ENCODE results near the gene ASF1A.

The ASF1A gene

GRCh38 chr6:118876814-118877213 lies 17.1 kb upstream of the ASF1A start:
- H3K9me3 ChIP-seq (ENCODE audit: severe bottlenecking), result no peaks in the 10 kb centered on the region
- DNase-seq (ENCODE audit: low spot score), result no peak
- H3K27me3 ChIP-seq (ENCODE audit: insufficient read depth, poor library complexity, severe bottlenecking), result no peaks in the 10 kb centered on the region
- H3K4me3 ChIP-seq (ENCODE audit: severe bottlenecking), result no peak overlapping the region
- ATAC-seq (ENCODE audit: low read depth), result peak; percentile 66; the same call in 2 of the 3 replicates
- peaks cover 10% of the 10 kb centered on the region for H3K4me1 ChIP-seq (ENCODE audit: insufficient read depth, poor library complexity, severe bottlenecking)
- no peaks in the 10 kb centered on the region; the same call in 1 of the 2 replicates for H3K36me3 ChIP-seq (ENCODE audit: low read depth)
- H3K27ac ChIP-seq (ENCODE audit: poor library complexity, severe bottlenecking), result peak overlapping the region; percentile 9
- TF ChIP-seq CTCF (IDR thresholded peaks at IDR 0.05; ENCODE audit: poor library complexity, severe bottlenecking), result no peak

DNA sequence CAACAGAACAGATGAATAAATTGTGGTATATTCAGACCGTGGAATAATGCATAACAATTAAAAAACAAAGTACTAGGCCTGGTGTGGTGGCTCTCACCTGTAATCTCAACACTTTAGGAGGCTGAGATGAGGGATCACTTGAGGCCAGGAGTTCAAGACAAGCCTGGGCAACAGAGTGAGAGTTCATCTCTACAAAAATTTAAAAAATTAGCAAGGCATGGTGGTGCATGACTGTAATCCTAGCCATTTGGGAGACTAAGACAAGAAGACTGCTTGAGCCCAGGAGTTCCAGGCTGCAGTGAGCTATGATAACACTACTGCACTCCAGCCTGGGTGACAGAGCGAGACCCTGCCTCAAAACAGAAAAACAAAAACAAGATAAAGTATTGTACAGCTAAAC lies 16.1 kb upstream of the ASF1A start:
- TF ChIP-seq CTCF (IDR thresholded peaks at IDR 0.05; ENCODE audit: poor library complexity, severe bottlenecking), result no peak
- Histone ChIP-seq H3K27ac (ENCODE audit: poor library complexity, severe bottlenecking) (no peak overlapping the region), H3K4me1 (ENCODE audit: insufficient read depth, poor library complexity, severe bottlenecking) (peaks cover 10% of the 10 kb centered on the region), H3K4me3 (ENCODE audit: severe bottlenecking) (no peak overlapping the region), H3K9me3 (ENCODE audit: severe bottlenecking) (no peaks in the 10 kb centered on the region), H3K36me3 (ENCODE audit: low read depth) (no peaks in the 10 kb centered on the region; the same call in 1 of the 2 replicates), H3K27me3 (ENCODE audit: insufficient read depth, poor library complexity, severe bottlenecking) (no peaks in the 10 kb centered on the region)
- DNase-seq (ENCODE audit: low spot score), result no peak
- no peak for ATAC-seq (ENCODE audit: low read depth)

- H3K27me3 ChIP-seq (ENCODE audit: insufficient read depth, poor library complexity, severe bottlenecking), result no peaks in the 10 kb centered on the region
- no peaks in the 10 kb centered on the region for H3K36me3 ChIP-seq (ENCODE audit: low read depth)
- peaks cover 1% of the 10 kb centered on the region for H3K4me1 ChIP-seq (ENCODE audit: insufficient read depth, poor library complexity, severe bottlenecking)
- no peaks in the 10 kb centered on the region for H3K9me3 ChIP-seq (ENCODE audit: severe bottlenecking)
- ATAC-seq (ENCODE audit: low read depth), result no peak
- no peak for TF ChIP-seq CTCF (IDR thresholded peaks at IDR 0.05; ENCODE audit: poor library complexity, severe bottlenecking)
- no peak overlapping the region for H3K4me3 ChIP-seq (ENCODE audit: severe bottlenecking)
- H3K27ac ChIP-seq (ENCODE audit: poor library complexity, severe bottlenecking), result no peak overlapping the region
- DNase-seq (ENCODE audit: low spot score), result no peak
Observed at GRCh38 chr6:118881440-118882313, 12.3 kb upstream of the ASF1A start.

GRCh38 chr6:118882314-118882905 lies 11.5 kb upstream of the ASF1A start:
- Histone ChIP-seq H3K4me3 (ENCODE audit: severe bottlenecking) (no peak overlapping the region), H3K27ac (ENCODE audit: poor library complexity, severe bottlenecking) (no peak overlapping the region), H3K4me1 (ENCODE audit: insufficient read depth, poor library complexity, severe bottlenecking) (no peaks in the 10 kb centered on the region), H3K9me3 (ENCODE audit: severe bottlenecking) (no peaks in the 10 kb centered on the region), H3K36me3 (ENCODE audit: low read depth) (no peaks in the 10 kb centered on the region), H3K27me3 (ENCODE audit: insufficient read depth, poor library complexity, severe bottlenecking) (no peaks in the 10 kb centered on the region)
- no peak for TF ChIP-seq CTCF (IDR thresholded peaks at IDR 0.05; ENCODE audit: poor library complexity, severe bottlenecking)
- ATAC-seq (ENCODE audit: low read depth) (no peak), DNase-seq (ENCODE audit: low spot score) (no peak)

DNA sequence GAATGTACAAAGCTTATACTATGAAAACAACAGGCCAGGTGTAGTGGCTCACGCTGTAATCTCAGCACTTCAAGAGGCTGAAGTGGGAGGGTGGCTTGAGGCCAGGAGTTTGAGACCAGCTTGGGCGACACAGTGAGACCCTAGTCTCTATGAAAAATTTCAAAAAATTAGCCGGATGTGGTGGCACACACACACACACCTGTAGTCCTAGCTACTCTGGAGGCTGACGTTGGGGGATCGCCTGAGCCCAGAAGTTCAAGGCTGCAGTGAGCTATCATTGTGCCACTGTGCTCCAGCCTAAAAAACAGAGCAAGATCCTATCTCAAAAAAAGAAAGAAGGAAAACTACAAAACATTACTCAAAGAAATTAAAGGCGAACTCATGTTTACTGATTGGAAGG lies 7.3 kb upstream of the ASF1A start:
- TF ChIP-seq CTCF (IDR thresholded peaks at IDR 0.05; ENCODE audit: poor library complexity, severe bottlenecking), result no peak
- no peaks in the 10 kb centered on the region for H3K4me1 ChIP-seq (ENCODE audit: insufficient read depth, poor library complexity, severe bottlenecking)
- H3K9me3 ChIP-seq (ENCODE audit: severe bottlenecking), result no peaks in the 10 kb centered on the region
- ATAC-seq (ENCODE audit: low read depth) (no peak), DNase-seq (ENCODE audit: low spot score) (no peak)
- no peaks in the 10 kb centered on the region for H3K36me3 ChIP-seq (ENCODE audit: low read depth)
- H3K4me3 ChIP-seq (ENCODE audit: severe bottlenecking), result no peak overlapping the region
- no peak overlapping the region for H3K27ac ChIP-seq (ENCODE audit: poor library complexity, severe bottlenecking)
- no peaks in the 10 kb centered on the region for H3K27me3 ChIP-seq (ENCODE audit: insufficient read depth, poor library complexity, severe bottlenecking)

Measured in RWPE2 (cell line).